K562 (cell line): ENCODE results near the gene IRF6. TPM values are rescaled to one million over a fixed set of nuclear protein-coding genes. Genes with fewer than 3 reads are reported as not detected.

Experiments
- MBD2 ChIP-seq: sonication (generic); IDR thresholded peaks from 2 replicates; pipeline ENCODE4 v1.6.1; 2016; ENCODE audit warnings: low read depth, borderline replicate concordance
- ZC3H8 ChIP-seq: fragments of 450-650 bp; IDR thresholded peaks from 2 replicates; pipeline ENCODE4 v1.6.1; 2017
- ZNF318 ChIP-seq, 2 experiments: fragments of 450-650 bp; IDR thresholded peaks; 2 replicates each; pipeline ENCODE4 v1.6.1; 2016; ENCODE audit warnings: mild to moderate bottlenecking in 2 of 2, borderline replicate concordance in 1 of 2, low read depth in 1 of 2, moderate library complexity in 1 of 2
- ZNF740 ChIP-seq, 3 experiments: fragments of 200-800 bp in 1 of 3; sonication (Bioruptor generic) in 1 of 3; sonication (generic) in 1 of 3; formaldehyde crosslinking in 1 of 3; IDR thresholded peaks; 2 replicates each; pipeline versions ENCODE4 v1.6.1 to v1.8.0; 2016 to 2022; ENCODE audit warnings: mild to moderate bottlenecking in 2 of 3, missing compliant biosample characterization in 2 of 3, missing genetic modification characterization in 2 of 3, missing genetic modification reagents in 1 of 3
- polyA plus RNA-seq, 8 experiments: library from polyadenylated mRNA; depleted of rRNA in 4 of 8; stranded (reverse) in 5 of 8; unstranded in 3 of 8; fragments of >200 nt; fragmentation: Nextera tagmentation in 2 of 8; fragmentation: Illumina TruSeq in 1 of 8; extraction: Ambion mirVana in 2 of 8; extraction: Trizol in 1 of 8; gene quantifications; 2 replicates each; pipeline versions ENCODE4 v1.2.1 to v1.2.3, GENCODE V29; 2011 to 2014; ENCODE audit warnings: inconsistent platforms in 1 of 8, missing spikeins in 1 of 8
- total RNA-seq, 7 experiments: library from RNA; depleted of rRNA in 6 of 7; stranded (reverse); fragments of >200 nt in 6 of 7; fragmentation: Illumina TruSeq in 2 of 7; extraction: Trizol in 2 of 7; gene quantifications; 2 replicates each; pipeline versions ENCODE4 v1.2.1 to v1.2.3, GENCODE V29; 2011 to 2021; ENCODE audit warnings: low replicate concordance in 1 of 7

Gene IRF6
- total and polyA plus RNA-seq, 9 of the 15 experiments (the other 6 are each of a cell fraction or from before 2014, with no cell fraction given): 0.03 to 0.65 (median 0.17) TPM

GRCh38 chr1:209822706-209823105 is 16.8 kb upstream of the IRF6 start (continued):
- no peak for TF ChIP-seq ZNF318 (IDR thresholded peaks at IDR 0.05; ENCODE audit: borderline replicate concordance in 1 of 2, low read depth in 1 of 2)
- TF ChIP-seq ZNF740 (CRISPR knock-in tag; IDR thresholded peaks at IDR 0.05): no peak
- no peak for TF ChIP-seq ZNF740 (tag; IDR thresholded peaks at IDR 0.05)
- no peak for TF ChIP-seq ZC3H8
- no peak for TF ChIP-seq MBD2
- TF ChIP-seq, all 486 proteins: peak for 0
